Peyer's patch (tissue), 4 donors: Measurements from ENCODE around the gene HOATZ.

Experiments
- CTCF ChIP-seq, 6 experiments: fragments of 450-650 bp in 4 of 6; fragments of 200-600 bp in 2 of 6; sonication (generic) in 1 of 6; IDR thresholded peaks; one replicate each; pipeline ENCODE4 v1.5.1; 2017 to 2019; ENCODE audit warnings: antibody characterized with exemption in 6 of 6, mild to moderate bottlenecking in 3 of 6, moderate library complexity in 1 of 6
- POLR2A ChIP-seq, 2 donors: fragments of 450-650 bp; IDR thresholded peaks; one replicate each; pipeline ENCODE4 v1.5.1; 2017; ENCODE audit warnings: antibody characterized with exemption in 2 of 2, mild to moderate bottlenecking in 2 of 2, moderate library complexity in 2 of 2

GRCh38 chr11:111538407-111539114, 24.0 kb downstream of the HOATZ start:
- TF ChIP-seq POLR2A (IDR thresholded peaks at IDR 0.05) (no peak), CTCF (IDR thresholded peaks at IDR 0.05) (no peak)
